HG02840 (cell line): ENCODE measurements around the gene SBNO2.

ENCODE experiments used
- ATAC-seq: cut with Tn5 transposase; IDR thresholded peaks from one replicate; pipeline ENCODE4 v1.9.1; 2021; ENCODE audit warnings: mild to moderate bottlenecking, moderate library complexity, moderate number of reproducible peaks; ENCODE audit not compliant: unreplicated experiment, low FRiP score

SBNO2 gene

DNA sequence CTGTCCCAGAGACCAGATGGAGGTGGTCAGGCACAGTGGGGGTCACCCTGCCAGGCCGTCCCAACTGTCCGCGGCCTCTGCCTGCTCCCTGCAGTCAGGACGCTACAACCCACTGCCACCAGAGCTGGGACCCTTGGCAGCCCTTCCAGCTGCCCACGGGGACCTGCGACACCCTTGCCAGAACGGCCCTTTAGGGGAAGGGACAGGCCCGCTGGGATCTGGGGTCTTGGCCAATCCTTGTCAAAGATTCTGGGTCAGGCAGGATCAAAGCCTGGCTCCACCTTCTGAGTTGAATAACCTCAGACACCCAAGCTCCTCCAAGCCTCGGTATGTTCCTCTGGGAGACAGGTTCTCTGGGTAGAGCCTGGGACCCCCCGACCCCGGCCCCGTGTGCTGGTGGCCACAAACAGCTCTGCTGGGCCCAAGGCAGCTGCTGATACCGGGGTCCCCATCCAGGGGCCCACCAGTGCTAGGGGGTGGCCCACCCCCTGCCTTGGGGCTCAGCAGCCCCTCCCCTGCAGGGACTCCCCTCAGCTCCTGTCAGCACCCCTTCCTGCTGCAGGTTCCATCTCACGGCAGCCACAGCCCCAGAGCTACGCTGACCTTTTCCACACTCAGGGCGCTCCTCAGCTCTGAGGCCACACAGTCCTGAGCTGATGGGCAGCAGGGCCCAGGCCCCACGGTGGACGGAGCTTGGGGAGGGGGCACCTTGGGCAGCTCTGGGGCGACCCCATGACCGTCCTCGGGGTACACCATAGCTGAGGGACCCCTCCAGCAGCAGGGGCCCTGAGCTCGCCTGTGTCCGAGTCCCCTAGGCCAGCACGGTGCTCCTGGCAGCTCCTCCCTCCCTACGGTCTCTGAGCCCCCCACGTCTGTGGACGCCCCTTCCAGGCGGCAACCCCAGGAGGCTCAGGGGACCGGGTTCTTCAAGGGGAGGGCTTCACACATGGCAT lies 18.4 kb downstream of the SBNO2 start:
- no peak for ATAC-seq

DNA sequence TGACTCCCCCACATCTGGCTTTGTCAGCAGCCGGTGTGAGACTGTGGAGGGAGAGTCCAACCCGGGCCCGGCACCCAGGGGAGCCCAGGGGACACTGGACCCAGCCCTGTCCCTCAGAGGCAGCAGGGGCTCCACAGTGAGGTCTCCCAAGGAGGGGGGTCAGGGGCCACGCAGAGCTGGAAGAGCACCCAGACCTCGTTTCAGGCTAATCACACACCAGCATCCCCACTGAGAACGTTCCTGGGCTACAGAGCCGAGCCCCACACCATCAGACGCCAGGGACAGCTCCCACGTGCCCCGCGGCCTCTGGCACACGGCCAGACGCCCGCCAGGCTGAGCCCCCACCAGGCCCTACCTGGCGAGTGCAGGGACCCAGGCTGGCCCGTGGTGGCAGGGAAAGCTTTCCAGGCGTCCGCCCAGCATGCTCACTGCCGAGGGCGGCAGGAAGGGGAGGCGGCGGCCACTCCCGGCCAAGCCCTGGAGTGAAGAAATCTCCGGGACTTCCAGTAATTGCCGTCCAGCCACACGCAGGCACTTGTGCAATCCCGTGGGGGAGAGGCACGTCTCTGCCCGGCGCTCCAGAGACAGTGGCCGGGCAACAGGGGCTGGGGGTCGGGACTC lies 19.2 kb downstream of the SBNO2 start:
- ATAC-seq: no peak

DNA sequence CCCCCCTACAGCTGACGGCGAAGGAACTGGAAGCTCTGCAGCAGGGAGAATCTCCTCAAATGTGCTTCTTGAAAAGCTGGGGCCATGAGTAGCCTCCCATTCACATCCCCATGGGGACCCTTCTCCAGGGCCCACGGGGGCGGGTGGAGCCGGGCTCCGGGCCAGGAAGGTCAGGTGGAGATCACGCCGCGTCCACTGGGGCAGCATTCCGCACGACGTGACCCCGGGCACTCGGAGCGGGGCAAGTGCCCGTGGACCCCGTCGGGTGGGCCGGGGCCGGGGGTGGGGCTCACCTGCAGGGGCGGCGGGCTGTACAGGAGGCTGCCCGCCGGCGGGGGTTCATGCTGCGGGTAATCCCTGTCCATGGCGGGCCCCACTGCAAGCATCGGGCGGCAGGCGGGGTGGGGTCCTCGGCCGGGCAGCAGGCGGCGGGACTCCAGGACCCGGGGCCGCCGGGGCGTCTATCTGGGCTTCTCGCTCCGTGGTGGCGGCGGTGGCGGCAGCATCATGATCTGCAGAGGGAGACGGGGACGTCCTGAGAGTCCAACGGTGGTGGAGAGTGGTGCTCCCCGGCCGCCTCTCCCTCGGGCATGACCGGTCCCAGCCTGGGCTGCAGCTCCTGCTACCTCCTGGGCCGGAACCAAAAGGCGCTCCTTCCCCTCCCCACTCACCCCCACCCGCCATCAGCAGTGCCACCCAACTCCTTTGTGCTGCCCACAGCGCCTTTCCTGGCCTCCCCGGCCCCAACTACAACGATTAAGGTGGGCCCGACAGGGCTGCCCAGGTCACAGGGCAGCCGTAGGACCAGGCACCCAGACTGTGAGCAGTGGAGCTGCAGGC lies 20.0 kb downstream of the SBNO2 start:
- ATAC-seq: no peak

DNA sequence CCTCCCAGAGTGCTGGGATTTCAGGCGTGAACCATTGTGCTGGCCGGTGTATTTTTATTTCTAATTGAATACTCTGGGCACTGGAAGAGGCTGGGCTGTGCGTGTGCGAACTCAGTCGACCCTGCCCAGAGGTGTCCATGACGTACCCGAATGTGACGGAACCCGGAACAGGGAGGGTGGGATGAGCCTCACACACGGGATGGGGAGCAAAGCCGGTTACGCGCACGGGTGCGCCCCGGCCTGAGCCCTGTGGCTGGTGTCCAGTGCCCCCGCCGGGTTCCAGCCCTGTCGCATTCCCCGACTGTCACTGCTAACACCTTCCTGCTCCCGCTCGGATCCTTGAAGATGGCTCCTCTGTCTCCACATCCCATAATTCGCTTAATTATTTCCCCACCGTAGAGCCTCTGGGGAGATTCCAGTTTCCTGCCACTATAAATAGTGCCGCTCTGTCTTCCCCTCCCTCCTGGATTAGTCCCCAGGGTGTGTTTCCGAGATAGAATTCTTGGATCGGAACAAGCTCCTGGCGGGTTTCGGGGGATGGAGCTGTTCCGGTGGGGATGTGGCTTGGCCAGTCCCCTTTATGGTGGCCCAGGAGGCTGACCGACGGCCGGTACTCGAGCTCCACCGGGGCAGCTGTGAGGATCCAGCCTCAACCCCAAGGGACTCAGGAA lies 22.0 kb downstream of the SBNO2 start:
- ATAC-seq: no peak

DNA sequence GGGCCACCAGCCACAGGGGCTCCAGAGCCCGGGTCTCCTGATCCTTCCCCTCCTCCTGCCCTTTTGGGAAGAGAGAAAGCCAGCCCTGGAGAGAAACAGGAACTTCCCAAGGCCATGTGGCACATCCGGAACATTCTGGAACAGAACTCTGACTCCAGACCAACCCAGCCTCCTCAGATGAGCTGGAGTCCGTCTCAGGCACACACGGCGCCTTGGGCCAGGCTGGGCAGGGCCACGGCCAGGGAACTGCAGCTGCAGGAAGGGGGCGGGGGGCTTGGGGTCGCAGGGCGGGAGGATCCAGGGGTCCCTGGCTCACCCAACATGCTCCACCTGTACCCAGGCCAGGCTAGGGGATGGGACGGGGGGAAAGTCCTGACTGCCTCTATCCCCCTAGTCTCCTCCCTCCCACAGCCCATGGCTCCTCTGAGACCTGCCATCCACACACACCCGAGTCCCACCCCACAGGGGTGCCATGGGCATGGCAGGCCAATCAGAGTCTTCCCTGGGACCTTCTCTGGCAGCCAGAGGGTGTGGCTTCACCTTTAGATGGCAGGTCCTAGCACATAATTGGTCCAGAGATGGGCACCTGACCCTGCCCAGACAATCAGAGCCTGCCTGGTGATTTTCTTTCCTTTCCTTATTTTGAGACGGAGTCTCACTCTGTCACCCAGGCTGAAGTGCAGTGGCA lies 22.9 kb downstream of the SBNO2 start:
- ATAC-seq: no peak

DNA sequence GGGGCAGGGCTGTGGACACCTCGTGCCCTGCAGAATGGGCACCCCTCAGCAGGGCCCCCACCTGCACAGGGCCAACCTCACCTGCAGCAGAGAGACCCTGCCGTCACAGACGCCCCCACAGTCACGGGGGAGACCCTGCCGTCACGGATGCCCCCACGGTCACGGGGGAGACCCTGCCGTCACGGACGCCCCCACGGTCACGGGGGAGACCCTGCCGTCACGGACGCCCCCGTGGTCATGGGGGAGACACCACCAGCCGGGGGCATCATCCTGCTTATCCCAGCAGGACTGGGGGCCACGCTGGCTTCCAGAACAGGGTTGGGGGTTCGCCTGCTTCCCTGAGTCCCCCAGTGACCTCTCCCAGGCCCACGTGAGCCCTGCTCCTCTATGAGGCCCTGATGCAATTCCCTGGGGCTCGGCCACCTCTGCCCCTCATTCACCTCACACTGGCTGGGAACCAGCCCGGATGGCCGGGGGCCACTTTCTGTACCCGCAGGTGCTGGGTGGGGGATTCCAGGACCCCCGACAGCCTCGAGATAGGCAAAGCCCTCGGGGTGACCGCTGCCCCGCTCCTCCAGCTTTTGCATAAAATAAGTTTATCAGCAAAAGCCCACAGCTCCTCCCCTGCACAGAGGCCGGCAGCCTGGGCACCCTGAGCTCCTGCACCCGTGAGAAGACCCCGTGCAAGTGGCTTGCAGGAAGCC lies 23.6 kb downstream of the SBNO2 start:
- ATAC-seq: no peak

DNA sequence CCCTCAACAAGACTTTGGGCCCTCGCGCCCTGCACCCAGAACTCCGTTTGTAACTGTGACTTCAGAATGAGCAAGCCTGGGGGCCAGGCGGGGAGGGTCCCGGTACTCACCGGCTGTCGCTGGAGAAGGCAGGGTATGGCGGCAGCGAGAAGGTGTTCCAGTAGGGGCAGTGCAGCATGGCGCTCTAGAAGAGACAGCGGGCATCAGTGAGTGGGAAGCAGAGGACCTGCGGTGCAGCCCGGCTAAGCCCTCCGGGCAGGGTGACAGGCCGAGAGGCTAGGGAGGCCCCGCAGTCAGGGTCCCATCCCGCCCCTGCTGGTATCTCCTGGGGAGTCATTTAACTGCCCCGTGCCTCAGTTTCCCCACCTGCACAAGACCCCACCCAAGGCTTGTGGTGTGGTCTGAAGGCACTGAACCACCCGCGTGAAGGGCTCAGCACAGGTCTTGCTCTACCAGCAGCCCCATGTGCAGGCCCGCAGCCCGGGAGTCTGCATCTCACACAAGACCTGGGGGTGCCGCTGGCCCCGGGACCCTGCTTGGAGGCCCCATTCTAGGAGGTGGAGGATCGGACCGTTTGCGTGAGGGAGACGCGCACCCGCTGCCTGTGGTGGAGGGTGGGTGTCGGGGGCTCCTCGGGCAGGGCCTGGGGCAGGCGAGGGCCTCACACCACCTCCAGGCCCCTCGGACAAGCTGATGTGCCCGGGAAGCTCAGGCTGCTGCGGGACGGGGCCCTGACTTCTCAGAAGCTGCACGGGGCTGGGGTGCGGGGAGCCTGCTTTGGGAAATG lies 24.6 kb downstream of the SBNO2 start:
- ATAC-seq: no peak

DNA sequence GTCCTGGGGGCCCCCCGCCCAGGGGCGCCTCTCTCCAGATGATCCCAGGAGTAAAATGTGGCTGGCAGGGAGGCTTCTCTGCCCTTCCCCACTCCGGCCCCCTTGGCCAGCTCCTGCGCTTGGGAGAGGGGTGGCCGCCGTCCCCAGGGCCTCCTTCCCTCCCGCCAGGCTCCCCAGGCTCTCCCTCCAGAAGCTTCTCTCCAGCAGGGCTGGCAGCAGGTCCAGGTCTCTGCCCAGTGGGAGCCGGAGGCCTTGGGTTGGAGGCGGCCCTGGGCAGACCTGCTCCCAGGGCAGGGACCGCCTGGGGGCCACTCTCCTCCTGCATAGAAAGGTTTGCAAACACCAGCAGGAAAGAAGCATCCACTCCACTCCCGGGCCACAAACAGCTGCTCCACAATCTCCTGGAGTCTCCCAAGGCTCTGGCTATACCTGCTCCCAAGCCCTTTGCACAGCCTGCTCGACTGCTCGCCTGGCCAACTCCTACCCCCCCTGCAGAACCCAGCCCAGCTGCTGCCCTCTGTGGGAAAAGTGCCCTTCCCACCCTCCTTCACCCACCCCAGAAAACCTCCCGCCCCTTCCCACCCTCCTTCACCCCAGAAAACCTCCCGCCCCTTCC lies 26.0 kb downstream of the SBNO2 start:
- ATAC-seq: no peak

DNA sequence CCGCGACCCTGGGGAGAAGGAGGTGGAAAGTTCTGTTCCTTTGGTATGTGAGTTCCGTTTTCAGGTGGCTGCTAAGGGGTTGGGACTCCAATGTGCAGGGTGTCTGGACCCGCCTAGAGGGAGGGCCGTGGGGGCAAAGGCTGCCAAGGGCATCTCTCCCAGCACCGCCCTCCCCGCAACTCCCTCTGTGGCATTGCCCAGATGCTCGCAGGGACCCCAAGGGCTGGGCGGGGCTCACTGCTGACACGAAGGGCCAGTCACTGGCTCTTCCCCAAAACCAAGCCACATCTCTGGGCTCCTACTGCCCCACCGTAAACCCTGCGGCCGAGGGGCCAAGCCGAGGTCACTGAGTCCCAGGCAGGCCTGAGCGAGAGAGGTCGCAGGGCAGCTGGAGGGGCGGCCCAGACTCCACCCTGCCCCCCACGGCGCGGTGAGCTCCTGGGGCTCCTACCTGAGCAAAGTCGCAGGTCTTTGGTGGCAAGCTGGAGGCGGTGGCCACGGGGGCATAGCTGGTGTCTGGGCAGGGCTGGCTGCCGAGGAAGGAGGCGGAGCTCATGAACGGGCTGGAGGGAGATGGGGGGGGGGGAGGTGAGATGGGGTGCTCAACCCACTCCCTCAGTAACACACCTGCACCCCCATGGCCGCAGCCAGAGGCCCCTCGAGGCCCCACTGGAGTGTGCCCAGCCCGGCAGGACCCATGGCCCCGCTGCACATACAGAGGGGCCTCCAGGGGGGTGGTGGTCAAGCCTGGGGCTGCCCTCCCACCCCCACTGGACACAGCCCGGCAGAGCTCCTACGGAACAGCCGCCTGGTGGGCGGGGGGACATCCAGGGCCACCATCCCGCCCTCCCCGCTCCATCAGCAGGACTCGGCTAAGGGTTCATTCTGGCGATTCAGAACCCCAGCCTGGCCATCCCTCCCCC lies 26.9 kb downstream of the SBNO2 start:
- no peak for ATAC-seq

DNA sequence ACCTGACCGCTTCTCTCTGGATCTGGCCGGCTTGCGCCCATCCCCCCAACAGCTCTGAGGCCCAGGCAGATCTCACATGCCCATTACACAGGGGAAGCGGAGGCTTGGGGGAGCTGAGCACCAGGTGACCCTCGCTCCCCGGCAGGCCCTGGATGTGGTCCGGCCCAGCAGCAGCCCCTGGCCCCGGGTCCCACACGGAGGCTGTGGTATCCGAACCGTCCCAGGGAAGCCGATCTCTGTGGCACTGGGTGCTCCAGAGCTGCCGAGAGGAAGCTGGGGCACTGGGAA lies 27.7 kb downstream of the SBNO2 start:
- no peak for ATAC-seq

DNA sequence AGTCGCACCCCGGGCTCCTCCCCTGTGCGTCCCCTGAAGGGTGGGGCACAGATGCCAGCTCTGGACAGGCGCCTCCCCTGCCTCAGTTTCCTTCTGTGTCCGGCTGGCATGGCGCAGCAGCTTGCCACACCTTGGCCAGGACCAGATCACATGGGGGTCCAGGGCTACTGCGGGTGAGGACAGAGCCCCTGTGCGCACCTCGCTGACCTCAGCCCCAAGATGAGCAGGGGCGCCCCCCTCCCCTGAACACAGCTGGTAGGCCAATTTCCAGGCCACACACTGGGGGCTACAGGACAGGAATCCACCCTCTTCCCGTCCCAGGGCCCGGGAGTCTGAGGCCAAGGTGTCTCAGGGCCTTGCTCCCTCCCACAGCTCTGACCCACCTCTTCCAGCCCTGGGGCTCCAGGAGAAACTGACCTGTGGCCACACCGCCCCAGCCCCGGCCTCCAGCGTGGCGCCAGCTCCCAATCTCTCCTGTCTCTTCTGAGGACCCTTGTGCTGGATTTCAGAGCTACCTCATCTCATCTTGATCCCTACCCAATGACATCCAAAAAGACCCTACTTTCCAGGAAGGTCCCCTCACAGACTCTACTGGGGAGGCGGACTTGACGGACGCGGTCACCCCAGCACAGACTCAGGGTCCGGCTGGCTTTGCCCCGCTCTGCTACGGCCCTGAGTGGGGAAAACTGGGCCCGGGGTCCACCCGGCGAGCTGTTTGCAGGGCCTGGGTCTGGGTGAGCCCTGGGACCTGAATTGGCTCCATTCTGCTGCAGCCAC lies 28.2 kb downstream of the SBNO2 start:
- ATAC-seq: no peak

DNA sequence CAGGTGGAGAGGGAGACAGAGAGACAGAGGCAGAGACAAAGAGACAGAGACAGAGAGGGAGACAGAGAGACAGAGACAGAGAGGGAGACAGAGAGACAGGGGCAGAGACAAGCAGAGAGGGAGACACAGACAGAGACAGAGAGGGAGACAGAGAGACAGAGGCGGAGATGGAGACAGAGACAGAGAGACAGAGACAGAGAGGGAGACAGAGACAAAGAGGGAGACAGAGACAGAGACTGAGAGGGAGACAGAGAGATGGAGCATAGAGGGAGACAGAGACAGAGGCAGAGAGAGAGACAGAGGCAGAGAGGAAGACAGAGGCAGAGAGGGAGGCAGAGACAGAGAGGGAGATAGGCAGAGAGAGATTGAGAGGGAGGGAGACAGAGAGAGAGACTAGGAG lies 29.3 kb downstream of the SBNO2 start:
- no peak for ATAC-seq

DNA sequence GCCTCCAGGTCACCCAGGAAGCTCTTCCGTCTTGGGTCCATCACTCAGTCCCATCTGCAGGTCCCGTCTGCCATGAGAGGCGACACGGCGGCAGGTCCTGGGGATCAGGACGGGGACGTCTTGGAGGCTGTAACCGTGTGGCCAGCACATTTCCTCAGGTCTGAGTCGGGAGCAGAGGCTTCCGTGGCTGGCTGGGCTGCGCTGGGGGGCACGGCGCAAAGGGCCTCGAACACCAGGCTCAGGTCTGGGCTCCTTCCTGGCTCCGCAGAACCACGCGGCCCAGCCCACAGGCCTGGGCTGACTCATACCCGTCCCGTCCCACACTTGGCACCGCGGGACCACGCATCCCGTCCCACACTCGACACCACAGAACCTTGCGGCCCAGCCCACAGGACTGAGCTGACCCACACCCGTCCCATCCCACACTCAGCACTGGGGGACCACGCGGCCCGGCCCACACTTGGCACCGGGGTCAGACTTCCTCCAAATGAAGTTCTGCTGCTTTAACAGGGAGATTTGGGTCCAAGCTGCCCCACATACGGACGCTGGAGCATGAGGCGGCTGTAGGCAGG lies 30.2 kb downstream of the SBNO2 start:
- ATAC-seq: no peak

DNA sequence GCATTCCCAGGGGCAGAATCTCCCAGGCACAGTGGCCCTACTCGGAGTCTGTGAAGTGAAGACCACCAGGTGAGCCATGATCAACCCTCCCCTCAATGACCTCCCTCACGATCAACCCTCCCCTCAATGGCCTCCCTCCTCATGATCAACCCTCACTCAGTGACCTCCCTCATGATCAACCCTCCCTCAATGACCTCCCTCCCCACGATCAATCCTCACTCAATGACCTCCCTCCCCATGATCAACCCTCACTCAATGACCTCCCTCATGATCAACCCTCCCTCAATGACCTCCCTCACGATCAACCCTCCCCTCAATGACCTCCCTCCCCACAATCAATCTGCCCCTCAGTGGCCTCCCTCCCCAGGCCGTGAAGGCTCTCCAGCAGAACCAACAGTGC lies 32.1 kb downstream of the SBNO2 start:
- ATAC-seq: no peak

DNA sequence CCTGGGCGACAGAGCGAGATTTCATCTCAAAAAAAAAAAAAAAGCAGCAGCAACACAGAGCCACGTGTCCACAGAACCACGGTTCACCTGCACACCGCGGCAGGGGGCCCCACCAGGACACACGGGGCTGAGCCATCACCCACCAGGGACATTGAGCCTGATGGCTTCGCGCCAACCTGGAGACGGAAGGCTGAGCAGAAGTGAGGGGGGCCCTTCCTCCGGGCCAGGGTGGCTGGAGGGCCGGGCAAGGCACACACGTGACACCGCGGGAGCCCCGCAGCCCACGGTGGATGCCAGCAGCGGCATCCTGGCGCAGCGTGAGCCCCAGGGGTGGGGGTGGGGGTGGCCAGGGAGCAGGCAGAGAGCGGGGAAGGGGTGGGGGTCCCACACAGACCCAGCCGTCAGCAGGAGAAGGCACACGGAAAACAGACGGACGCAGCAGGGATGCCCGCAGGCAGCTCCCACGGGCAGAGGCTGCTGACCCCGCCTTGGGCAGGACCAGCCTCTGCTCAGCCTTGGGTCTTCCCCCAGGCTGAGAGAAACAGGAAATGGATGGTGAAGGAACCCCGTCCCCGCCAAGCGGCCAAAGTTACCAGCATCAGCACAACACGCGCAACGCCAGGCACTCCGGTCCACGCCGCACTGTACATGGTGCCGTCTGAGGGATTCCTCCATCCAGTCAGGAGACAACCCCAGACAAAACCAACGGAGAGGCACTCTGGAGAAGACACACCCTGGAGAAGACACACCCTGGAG lies 33.6 kb downstream of the SBNO2 start:
- no peak for ATAC-seq

DNA sequence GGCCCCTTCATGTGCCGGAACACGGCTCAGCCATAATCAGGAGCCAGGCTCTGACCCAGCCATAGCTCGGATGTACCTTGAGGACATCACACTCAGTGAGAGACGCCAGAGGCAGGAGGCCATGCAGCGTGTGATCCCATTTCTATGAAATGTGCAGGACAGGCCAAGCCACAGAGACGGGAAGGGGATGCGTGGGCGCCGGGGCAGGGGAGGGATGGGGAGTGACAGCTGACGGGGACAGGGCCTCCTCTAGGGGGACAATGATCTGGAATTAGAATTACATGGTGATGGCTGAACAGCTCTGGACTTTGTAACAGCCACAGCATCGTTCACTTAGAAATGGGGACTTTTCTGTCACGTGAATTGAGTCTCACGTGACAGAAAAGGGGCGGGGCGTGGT lies 34.9 kb downstream of the SBNO2 start:
- no peak for ATAC-seq
